HepG2 (cell line): ENCODE results near the gene ZBTB4. TPM values are rescaled to one million over a fixed set of nuclear protein-coding genes. Genes with fewer than 3 reads are reported as not detected.

ENCODE experiments used
- CCDC6 ChIP-seq: sonication (generic); formaldehyde crosslinking; IDR thresholded peaks from 2 replicates; pipeline ENCODE4 v1.8.1; 2022; ENCODE audit warnings: mild to moderate bottlenecking, missing genetic modification reagents, moderate library complexity
- CSRNP2 ChIP-seq: sonication (generic); formaldehyde crosslinking; conservative IDR thresholded peaks from 2 replicates; pipeline ENCODE4 v1.8.0; 2022; ENCODE audit warnings: low read depth, missing genetic modification reagents
- TRIM24 ChIP-seq: sonication (generic); formaldehyde crosslinking; IDR thresholded peaks from 2 replicates; pipeline ENCODE4 v1.8.0; 2022; ENCODE audit warnings: mild to moderate bottlenecking, missing genetic modification reagents
- XBP1 ChIP-seq: sonication (generic); formaldehyde crosslinking; IDR thresholded peaks from 2 replicates; pipeline ENCODE4 v1.5.0; 2020; ENCODE audit warnings: missing genetic modification reagents
- ZBTB40 ChIP-seq, 2 experiments: fragments of 450-650 bp in 1 of 2; sonication (generic) in 1 of 2; formaldehyde crosslinking in 1 of 2; IDR thresholded peaks; 2 replicates each; pipeline versions ENCODE4 v1.6.1 to v1.8.0; 2016 to 2022; ENCODE audit warnings: antibody characterized with exemption in 1 of 2, mild to moderate bottlenecking in 1 of 2, missing genetic modification reagents in 1 of 2
- ZBTB46 ChIP-seq: sonication (generic); formaldehyde crosslinking; IDR thresholded peaks from 2 replicates; pipeline ENCODE4 v1.4.0; 2020; ENCODE audit warnings: mild to moderate bottlenecking, missing genetic modification reagents, borderline replicate concordance
- ZFAT ChIP-seq: sonication (generic); formaldehyde crosslinking; conservative IDR thresholded peaks from 2 replicates; pipeline ENCODE4 v1.8.1; 2023; ENCODE audit warnings: missing genetic modification reagents, inconsistent platforms
- ZNF121 ChIP-seq: sonication (generic); formaldehyde crosslinking; IDR thresholded peaks from 2 replicates; pipeline ENCODE4 v1.5.0; 2020; ENCODE audit warnings: mild to moderate bottlenecking, missing genetic modification reagents
- ZNF280D ChIP-seq: sonication (generic); formaldehyde crosslinking; IDR thresholded peaks from 2 replicates; pipeline ENCODE4 v1.5.1; 2020; ENCODE audit warnings: mild to moderate bottlenecking, missing genetic modification reagents
- ZNF546 ChIP-seq: sonication (generic); formaldehyde crosslinking; conservative IDR thresholded peaks from 2 replicates; pipeline ENCODE4 v1.8.1; 2023; ENCODE audit warnings: mild to moderate bottlenecking, missing genetic modification reagents
- ZNF75D ChIP-seq: sonication (generic); formaldehyde crosslinking; IDR thresholded peaks from 2 replicates; pipeline ENCODE4 v1.8.1; 2023; ENCODE audit warnings: missing genetic modification reagents, mild to moderate bottlenecking, borderline replicate concordance
- polyA plus RNA-seq, 8 experiments: library from polyadenylated mRNA; depleted of rRNA in 3 of 8; stranded (reverse) in 7 of 8; unstranded in 1 of 8; fragments of >200 nt; fragmentation: Illumina TruSeq in 4 of 8; extraction: Trizol in 4 of 8; gene quantifications; 2 replicates each; pipeline versions ENCODE4 v1.2.1 to v1.2.3, GENCODE V29; 2011 to 2016; ENCODE audit warnings: low read depth in 4 of 8, missing spikeins in 1 of 8, mixed read lengths in 1 of 8; ENCODE audit not compliant: insufficient read depth in 1 of 8
- total RNA-seq, 5 experiments: library from RNA; depleted of rRNA; stranded (reverse); fragments of >200 nt; fragmentation: Illumina TruSeq; extraction: Trizol; gene quantifications; 2 replicates each; pipeline ENCODE4 v1.2.3, GENCODE V29; 2016; ENCODE audit warnings: low read depth in 1 of 5

The ZBTB4 gene
- total and polyA plus RNA-seq, 2 of the 13 experiments (the other 11 are each of a cell fraction or from before 2014, with no cell fraction given), result 4.3 to 7.4 TPM

GRCh38 chr17:7479213-7480088, at the start of gene ZBTB4 (continued):
- no peak for TF ChIP-seq ZNF280D (CRISPR knock-in tag)
- TF ChIP-seq XBP1 (CRISPR knock-in tag), result no peak
- no peak for TF ChIP-seq TRIM24 (CRISPR knock-in tag)
- no peak; the same call in 1 of the 2 replicates for TF ChIP-seq ZNF546
- no peak for TF ChIP-seq ZBTB40 (IDR thresholded peaks at IDR 0.05)
- TF ChIP-seq ZBTB40 (CRISPR knock-in tag; IDR thresholded peaks at IDR 0.05), result no peak
- TF ChIP-seq ZNF75D (CRISPR knock-in tag), result no peak
- no peak for TF ChIP-seq ZFAT
- no peak for TF ChIP-seq CSRNP2 (CRISPR knock-in tag)
- peak; percentile 73; the same call in 1 of the 2 replicates for TF ChIP-seq CCDC6 (CRISPR knock-in tag)
- no peak for TF ChIP-seq ZBTB46 (CRISPR knock-in tag)
- no peak for TF ChIP-seq ZNF121
